Fibroblast of the aortic adventitia (primary cell): ENCODE data around the gene KCNQ1. TPM values are rescaled to one million over a fixed set of nuclear protein-coding genes. Genes with fewer than 3 reads are reported as not detected.

ENCODE experiments used
- DNase-seq: peaks from one replicate; pipeline ENCODE4 v3.0.0-alpha.2; 2010; ENCODE audit warnings: low read depth
- H3K4me3 ChIP-seq: 2 replicates; pipeline ENCODE4 v1.5.1; 2011; ENCODE audit warnings: low read depth, mild to moderate bottlenecking, control low read depth, low read length, moderate library complexity
- total RNA-seq: library from RNA; depleted of rRNA; stranded (reverse); fragments of >200 nt; gene quantifications from 2 replicates; pipeline ENCODE4 v1.2.3, GENCODE V29; 2012; ENCODE audit warnings: low replicate concordance
- TF ChIP-seq, protein P1 (sequence below): IDR thresholded peaks from 2 replicates; pipeline ENCODE4 v1.5.1; 2011; ENCODE audit warnings: mild to moderate bottlenecking, low read length, control low read depth, inconsistent platforms; ENCODE audit not compliant: insufficient read depth

Gene KCNQ1
- total RNA-seq, 1 donor = not detected

DNA sequence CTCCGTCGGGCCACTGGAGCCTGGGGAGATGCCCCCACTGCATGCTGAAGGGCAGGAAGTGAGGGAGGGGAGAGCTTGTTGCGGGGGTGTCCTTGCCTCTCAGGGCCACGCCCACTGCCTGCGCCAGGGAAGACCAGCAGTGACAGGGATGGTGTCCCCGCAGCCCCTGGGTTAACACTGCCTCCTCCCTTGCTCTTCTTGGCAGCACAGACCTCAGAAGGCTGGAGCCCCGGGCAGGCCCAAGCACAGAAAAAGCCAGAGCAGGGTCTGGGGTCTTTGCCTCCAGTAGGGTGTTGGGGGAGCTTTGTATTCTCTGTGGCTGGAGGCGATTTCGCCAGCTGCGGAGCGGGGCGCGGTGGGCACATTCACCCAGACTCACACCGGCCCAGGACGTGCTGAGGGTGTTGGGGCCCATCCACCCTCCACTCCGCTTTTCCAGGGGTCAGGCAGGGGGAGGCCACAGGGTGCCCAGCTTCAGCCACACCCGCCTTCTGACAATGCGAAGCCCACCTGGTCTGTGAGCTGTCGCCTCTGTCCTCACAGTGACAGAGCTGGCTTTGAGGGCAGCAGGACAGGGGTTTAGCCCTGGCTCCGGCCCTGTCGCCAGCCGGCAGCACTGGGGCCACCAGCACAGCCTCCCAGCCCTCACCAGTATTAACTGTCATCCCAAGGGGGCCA is 357.0 kb downstream of the KCNQ1 start:
- DNase-seq = no peak
- H3K4me3 ChIP-seq = no peak overlapping the region
- TF ChIP-seq, protein P1, sequence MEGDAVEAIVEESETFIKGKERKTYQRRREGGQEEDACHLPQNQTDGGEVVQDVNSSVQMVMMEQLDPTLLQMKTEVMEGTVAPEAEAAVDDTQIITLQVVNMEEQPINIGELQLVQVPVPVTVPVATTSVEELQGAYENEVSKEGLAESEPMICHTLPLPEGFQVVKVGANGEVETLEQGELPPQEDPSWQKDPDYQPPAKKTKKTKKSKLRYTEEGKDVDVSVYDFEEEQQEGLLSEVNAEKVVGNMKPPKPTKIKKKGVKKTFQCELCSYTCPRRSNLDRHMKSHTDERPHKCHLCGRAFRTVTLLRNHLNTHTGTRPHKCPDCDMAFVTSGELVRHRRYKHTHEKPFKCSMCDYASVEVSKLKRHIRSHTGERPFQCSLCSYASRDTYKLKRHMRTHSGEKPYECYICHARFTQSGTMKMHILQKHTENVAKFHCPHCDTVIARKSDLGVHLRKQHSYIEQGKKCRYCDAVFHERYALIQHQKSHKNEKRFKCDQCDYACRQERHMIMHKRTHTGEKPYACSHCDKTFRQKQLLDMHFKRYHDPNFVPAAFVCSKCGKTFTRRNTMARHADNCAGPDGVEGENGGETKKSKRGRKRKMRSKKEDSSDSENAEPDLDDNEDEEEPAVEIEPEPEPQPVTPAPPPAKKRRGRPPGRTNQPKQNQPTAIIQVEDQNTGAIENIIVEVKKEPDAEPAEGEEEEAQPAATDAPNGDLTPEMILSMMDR = no peak

DNA sequence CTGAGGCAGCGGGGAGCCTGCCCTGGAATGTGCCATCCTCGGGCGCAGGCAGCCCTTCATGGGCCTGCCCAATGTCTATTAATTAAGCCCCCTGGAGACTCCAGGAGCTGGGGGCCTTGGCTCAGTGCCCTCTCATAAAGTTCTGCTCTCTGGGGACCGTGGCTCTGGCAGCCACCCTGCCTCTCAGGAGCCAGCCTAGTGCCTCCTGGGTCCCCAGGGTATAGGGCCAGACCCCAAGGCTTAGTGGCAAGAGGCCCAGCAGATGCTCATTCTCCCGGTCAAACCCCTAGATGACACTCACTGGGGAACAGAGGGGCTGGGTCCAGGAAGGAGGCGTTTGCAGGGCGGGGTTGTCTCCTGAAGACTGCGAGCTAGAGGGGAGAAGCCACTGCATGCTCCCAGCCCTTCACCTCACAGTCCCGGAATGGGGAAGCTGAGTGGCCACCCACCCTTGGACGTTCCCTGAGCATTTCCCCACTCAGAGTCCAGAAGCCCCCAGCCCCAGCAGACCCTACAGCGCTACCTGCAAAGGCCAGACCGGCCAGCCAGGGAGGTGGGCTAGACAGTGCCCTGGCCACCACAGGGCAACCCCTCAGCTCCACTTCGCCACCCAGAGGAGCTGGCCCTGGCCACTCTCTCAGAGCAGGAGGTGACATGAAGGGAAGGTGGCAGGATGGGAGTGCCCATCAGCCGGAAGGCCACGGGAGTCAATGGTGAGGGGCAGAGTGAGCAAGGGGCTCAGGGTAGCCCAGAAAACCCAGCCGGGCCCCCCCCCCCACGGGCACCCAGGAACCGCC is 357.8 kb downstream of the KCNQ1 start:
- no peak for DNase-seq
- no peak overlapping the region for H3K4me3 ChIP-seq
- TF ChIP-seq, protein P1 = no peak

DNA sequence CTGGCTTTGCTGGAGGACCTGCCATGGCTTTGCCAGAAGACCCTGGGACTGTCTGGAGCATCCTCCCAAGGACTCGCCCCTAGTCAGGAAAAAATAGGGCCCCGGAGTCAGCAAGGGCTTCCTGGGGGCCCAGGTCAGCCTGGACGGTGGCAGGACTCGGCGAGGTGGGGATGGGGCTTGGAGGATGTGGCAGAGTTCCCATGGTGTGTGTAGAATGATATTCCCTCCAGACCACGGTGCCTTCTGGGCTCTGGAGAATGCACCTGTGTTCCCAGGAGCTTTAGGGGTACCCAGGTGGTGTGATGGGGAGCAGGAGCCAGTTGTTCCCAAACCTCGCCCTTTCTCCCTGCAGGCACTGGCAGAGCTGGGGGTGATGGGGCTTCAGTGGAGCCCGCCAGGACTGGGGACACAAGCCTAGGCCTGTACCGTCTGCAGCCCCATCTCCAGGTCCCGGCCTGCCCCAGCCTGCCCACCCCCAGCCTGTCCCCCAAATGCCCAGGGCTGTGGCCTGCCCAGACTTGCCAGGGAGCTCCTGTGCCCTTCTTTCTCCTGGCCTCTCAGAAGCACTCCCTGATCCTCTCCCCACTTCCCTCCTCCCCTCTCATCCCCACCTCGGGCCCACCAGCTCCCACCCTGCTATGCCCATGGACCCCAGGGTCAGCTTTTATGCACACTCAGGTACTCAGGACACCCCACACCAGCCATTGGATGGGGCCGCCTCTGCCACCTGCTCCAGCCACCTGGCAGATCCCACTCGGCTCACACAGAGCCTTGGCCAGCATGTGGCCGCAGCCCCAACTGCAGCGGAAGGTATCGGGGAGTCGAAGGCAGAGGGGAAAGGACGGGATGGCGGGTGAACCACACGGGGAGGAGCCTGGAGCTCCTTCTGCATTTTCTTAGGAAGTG is 358.6 kb downstream of the KCNQ1 start:
- TF ChIP-seq, protein P1 = no peak
- no peak for DNase-seq
- no peak overlapping the region for H3K4me3 ChIP-seq

DNA sequence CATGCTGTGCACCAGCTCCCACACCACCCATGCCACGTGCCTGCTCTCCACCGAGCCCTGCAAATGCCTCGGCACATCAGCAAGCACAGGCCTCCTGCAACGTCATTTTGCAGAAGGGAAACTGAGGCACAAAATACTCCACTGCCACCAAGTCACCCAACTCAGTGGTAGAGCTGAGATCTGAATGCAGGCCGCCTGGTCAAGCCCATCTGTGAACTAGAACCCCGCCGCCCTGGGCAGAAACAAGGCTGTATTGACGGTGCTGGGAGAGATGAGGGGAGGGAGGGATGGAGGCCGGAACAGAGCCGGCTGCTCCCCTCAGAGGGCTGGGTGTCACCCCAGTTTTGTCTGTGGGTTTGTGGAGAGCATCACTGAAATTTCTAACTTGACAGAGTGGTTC is 359.4 kb downstream of the KCNQ1 start:
- DNase-seq = no peak
- no peak overlapping the region for H3K4me3 ChIP-seq
- TF ChIP-seq, protein P1 = no peak

DNA sequence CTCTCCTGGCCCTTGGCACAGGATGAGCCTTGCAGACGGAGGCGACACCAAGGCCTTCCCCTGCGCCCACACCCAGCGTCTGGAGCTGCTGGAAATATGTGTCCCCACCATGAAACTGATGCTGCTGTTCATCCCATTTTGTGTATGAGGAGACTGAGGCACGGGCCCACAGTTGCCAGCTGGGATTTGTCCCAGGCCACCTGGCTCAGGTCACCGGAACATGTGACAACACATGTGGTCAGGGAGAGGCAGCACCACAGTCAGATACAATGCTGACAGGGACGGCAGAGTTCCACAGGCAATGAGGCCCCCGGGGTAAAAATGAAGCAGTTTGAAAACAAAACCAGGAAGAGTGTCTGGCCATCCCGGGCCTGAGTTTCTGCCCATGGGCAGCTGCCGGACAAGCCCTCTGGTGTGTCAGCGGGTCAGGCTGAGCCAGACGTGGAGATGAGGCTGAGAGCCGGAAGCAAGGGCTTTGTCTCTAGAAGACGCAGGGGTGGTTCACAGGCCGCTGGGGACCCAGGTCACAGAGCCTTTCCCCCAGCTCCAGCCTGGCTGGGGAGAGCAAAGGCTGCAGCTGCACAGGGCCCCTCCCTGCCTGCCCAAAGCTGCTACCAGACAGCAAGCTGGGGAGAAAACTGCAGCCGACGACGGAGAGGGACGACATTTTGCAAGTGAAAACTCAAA is 360.0 kb downstream of the KCNQ1 start:
- DNase-seq = no peak
- no peak overlapping the region for H3K4me3 ChIP-seq
- TF ChIP-seq, protein P1 = no peak
